ENCODE data around the gene METRNL.

GRCh38 chr17:83118071-83118841 is 38.8 kb downstream of the METRNL start:
- TF ChIP-seq CTCF (IDR thresholded peaks at IDR 0.05; ENCODE audit: low read length) = no peak
- TF ChIP-seq EZH2 (IDR thresholded peaks at IDR 0.05; ENCODE audit: borderline replicate concordance, low read length) = no peak

Data from OCI-LY1 (cell line).